ENCODE data around the gene SLAMF6. TPM values are rescaled to one million over a fixed set of nuclear protein-coding genes. Genes with fewer than 3 reads are reported as not detected.

The SLAMF6 gene
- total and polyA plus RNA-seq, 2 donors (not counting 1 experiment from before 2014, with no cell fraction given) = not detected

GRCh38 chr1:160548183-160548582, 25.1 kb upstream of the SLAMF6 start:
- no peak overlapping the region for H3K9ac ChIP-seq (ENCODE audit: insufficient read depth, low read length)
- TF ChIP-seq EZH2 (IDR thresholded peaks at IDR 0.05; ENCODE audit: low read length, missing control alignments) (no peak), CTCF (conservative IDR thresholded peaks at IDR 0.05 in 1 of 2, IDR thresholded peaks at IDR 0.05 in 1 of 2; ENCODE audit: low read depth in 1 of 2, low read length in 2 of 2) (no peak)
- H4K20me1 ChIP-seq (ENCODE audit: control insufficient read depth, extremely low read depth, insufficient read depth, low read length) = no peaks in the 10 kb centered on the region

GRCh38 chr1:160547422-160547821, 24.4 kb upstream of the SLAMF6 start:
- H3K9me3 ChIP-seq (ENCODE audit: control insufficient read depth, insufficient read depth, low read depth, low read length) = no peaks in the 10 kb centered on the region
- H2AFZ ChIP-seq (ENCODE audit: low read length) = no peak overlapping the region
- no peak overlapping the region for H3K4me2 ChIP-seq (ENCODE audit: extremely low read depth, insufficient read depth, low read length)
- H3K4me1 ChIP-seq (ENCODE audit: control insufficient read depth, extremely low read depth, insufficient read depth, low read length) = no peaks in the 10 kb centered on the region
- TF ChIP-seq EZH2 (IDR thresholded peaks at IDR 0.05; ENCODE audit: low read length, missing control alignments) (no peak), CTCF (conservative IDR thresholded peaks at IDR 0.05 in 1 of 2, IDR thresholded peaks at IDR 0.05 in 1 of 2; ENCODE audit: low read depth in 1 of 2, low read length in 2 of 2) (no peak)
- H4K20me1 ChIP-seq (ENCODE audit: control insufficient read depth, extremely low read depth, insufficient read depth, low read length) = no peaks in the 10 kb centered on the region
- no peak for DNase-seq (ENCODE audit: low read depth in 2 of 2)
- no peaks in the 10 kb centered on the region for H3K27me3 ChIP-seq (ENCODE audit: control insufficient read depth, insufficient read depth, low read length)
- H3K36me3 ChIP-seq (ENCODE audit: control insufficient read depth, insufficient read depth, low read length) = no peaks in the 10 kb centered on the region
- H3K27ac ChIP-seq (ENCODE audit: insufficient read depth, low read length) = no peak overlapping the region
- H3K9ac ChIP-seq (ENCODE audit: insufficient read depth, low read length) = no peak overlapping the region
- H3K79me2 ChIP-seq (ENCODE audit: control insufficient read depth, insufficient read depth, low read length) = no peaks in the 10 kb centered on the region
- no peak overlapping the region for H3K4me3 ChIP-seq (replicated peaks in 1 of 4; ENCODE audit: control extremely low read depth in 1 of 4, insufficient read depth in 1 of 4, low read depth in 3 of 4, low read length in 4 of 4)

More at GRCh38 chr1:160548183-160548582, 25.1 kb upstream of the SLAMF6 start:
- Histone ChIP-seq H3K36me3 (ENCODE audit: control insufficient read depth, insufficient read depth, low read length) (no peaks in the 10 kb centered on the region), H3K9me3 (ENCODE audit: control insufficient read depth, insufficient read depth, low read depth, low read length) (no peaks in the 10 kb centered on the region), H3K4me3 (replicated peaks in 1 of 4; ENCODE audit: control extremely low read depth in 1 of 4, insufficient read depth in 1 of 4, low read depth in 3 of 4, low read length in 4 of 4) (no peak overlapping the region), H3K79me2 (ENCODE audit: control insufficient read depth, insufficient read depth, low read length) (no peaks in the 10 kb centered on the region), H3K27ac (ENCODE audit: insufficient read depth, low read length) (no peak overlapping the region), H2AFZ (ENCODE audit: low read length) (no peak overlapping the region), H3K4me2 (ENCODE audit: extremely low read depth, insufficient read depth, low read length) (no peak overlapping the region), H3K27me3 (ENCODE audit: control insufficient read depth, insufficient read depth, low read length) (no peaks in the 10 kb centered on the region), H3K4me1 (ENCODE audit: control insufficient read depth, extremely low read depth, insufficient read depth, low read length) (no peaks in the 10 kb centered on the region)
- no peak for DNase-seq (ENCODE audit: low read depth in 2 of 2)

- no peaks in the 10 kb centered on the region for H3K9me3 ChIP-seq (ENCODE audit: control insufficient read depth, insufficient read depth, low read depth, low read length)
- H4K20me1 ChIP-seq (ENCODE audit: control insufficient read depth, extremely low read depth, insufficient read depth, low read length) = no peaks in the 10 kb centered on the region
- H3K27ac ChIP-seq (ENCODE audit: insufficient read depth, low read length) = no peak overlapping the region
- no peaks in the 10 kb centered on the region for H3K27me3 ChIP-seq (ENCODE audit: control insufficient read depth, insufficient read depth, low read length)
- no peak for DNase-seq (ENCODE audit: low read depth in 2 of 2)
- H3K79me2 ChIP-seq (ENCODE audit: control insufficient read depth, insufficient read depth, low read length) = no peaks in the 10 kb centered on the region
- H3K4me3 ChIP-seq (replicated peaks in 1 of 4; ENCODE audit: control extremely low read depth in 1 of 4, insufficient read depth in 1 of 4, low read depth in 3 of 4, low read length in 4 of 4) = no peak overlapping the region
- TF ChIP-seq CTCF (conservative IDR thresholded peaks at IDR 0.05 in 1 of 2, IDR thresholded peaks at IDR 0.05 in 1 of 2; ENCODE audit: low read depth in 1 of 2, low read length in 2 of 2) (no peak), EZH2 (IDR thresholded peaks at IDR 0.05; ENCODE audit: low read length, missing control alignments) (no peak)
- H3K36me3 ChIP-seq (ENCODE audit: control insufficient read depth, insufficient read depth, low read length) = no peaks in the 10 kb centered on the region
- no peak overlapping the region for H3K4me2 ChIP-seq (ENCODE audit: extremely low read depth, insufficient read depth, low read length)
- no peak overlapping the region for H2AFZ ChIP-seq (ENCODE audit: low read length)
- no peaks in the 10 kb centered on the region for H3K4me1 ChIP-seq (ENCODE audit: control insufficient read depth, extremely low read depth, insufficient read depth, low read length)
- H3K9ac ChIP-seq (ENCODE audit: insufficient read depth, low read length) = no peak overlapping the region
Observed at GRCh38 chr1:160546942-160547341, 23.9 kb upstream of the SLAMF6 start.
